DOHH2 (cell line): Measurements from ENCODE around the gene IGF1R.

Source experiments
- EZH2phosphoT487 ChIP-seq: fragments of 200-600 bp; sonication (generic); IDR thresholded peaks from 2 replicates; pipeline ENCODE4 v1.6.1; 2017; ENCODE audit warnings: borderline replicate concordance, mild to moderate bottlenecking, antibody characterized with exemption, low read length, moderate library complexity, mixed read lengths
- TF ChIP-seq, protein P1 (sequence below): fragments of 200-600 bp; sonication (generic); IDR thresholded peaks from one replicate; pipeline ENCODE4 v1.5.1; 2014; ENCODE audit warnings: antibody characterized with exemption, mild to moderate bottlenecking, low read depth, low read length; ENCODE audit not compliant: poor library complexity, severe bottlenecking

DNA sequence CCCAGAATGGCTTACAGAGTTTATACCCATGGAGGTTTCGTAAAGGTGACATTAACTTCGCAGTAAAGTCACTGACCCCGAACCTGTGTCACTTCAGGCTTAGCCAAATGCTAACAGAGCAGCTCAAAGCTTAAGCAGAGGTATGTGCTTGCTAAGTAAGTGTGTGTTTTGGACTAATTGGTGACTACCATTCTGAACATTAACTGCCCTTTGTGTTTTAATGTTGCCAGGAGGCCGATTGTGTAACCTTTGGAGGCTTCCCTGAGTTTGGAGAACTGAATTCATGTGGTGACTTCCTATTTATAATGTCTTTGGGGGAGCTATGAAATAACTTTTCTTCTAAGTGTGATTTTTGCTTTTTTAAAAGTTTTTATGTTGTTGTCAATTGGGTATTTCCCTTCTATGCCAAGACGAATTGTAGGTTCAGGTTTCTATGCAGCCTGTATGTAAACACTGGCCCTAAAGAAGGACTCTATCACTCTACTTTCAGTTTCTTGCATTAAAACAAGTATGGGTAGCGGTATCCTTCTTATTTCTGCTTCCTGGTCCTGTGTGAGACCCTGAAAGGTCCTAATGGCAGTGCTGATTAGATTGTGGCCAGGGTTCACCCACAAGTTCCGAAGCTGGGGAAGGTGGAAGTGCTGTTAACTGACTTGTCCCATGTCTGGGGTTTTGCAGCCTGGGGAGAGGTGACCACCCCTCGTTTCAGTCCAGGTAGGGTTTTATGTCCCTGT, 86.3 kb downstream of the IGF1R start:
- no peak for TF ChIP-seq EZH2phosphoT487
- TF ChIP-seq, protein P1, sequence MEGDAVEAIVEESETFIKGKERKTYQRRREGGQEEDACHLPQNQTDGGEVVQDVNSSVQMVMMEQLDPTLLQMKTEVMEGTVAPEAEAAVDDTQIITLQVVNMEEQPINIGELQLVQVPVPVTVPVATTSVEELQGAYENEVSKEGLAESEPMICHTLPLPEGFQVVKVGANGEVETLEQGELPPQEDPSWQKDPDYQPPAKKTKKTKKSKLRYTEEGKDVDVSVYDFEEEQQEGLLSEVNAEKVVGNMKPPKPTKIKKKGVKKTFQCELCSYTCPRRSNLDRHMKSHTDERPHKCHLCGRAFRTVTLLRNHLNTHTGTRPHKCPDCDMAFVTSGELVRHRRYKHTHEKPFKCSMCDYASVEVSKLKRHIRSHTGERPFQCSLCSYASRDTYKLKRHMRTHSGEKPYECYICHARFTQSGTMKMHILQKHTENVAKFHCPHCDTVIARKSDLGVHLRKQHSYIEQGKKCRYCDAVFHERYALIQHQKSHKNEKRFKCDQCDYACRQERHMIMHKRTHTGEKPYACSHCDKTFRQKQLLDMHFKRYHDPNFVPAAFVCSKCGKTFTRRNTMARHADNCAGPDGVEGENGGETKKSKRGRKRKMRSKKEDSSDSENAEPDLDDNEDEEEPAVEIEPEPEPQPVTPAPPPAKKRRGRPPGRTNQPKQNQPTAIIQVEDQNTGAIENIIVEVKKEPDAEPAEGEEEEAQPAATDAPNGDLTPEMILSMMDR: no peak
